ENCODE data around the gene CDC25B. TPM values are rescaled to one million over a fixed set of nuclear protein-coding genes. Genes with fewer than 3 reads are reported as not detected.

The CDC25B gene
- total RNA-seq, 4 donors from 2014 or later: 13.2 to 72.8 (median 25.5) TPM

DNA sequence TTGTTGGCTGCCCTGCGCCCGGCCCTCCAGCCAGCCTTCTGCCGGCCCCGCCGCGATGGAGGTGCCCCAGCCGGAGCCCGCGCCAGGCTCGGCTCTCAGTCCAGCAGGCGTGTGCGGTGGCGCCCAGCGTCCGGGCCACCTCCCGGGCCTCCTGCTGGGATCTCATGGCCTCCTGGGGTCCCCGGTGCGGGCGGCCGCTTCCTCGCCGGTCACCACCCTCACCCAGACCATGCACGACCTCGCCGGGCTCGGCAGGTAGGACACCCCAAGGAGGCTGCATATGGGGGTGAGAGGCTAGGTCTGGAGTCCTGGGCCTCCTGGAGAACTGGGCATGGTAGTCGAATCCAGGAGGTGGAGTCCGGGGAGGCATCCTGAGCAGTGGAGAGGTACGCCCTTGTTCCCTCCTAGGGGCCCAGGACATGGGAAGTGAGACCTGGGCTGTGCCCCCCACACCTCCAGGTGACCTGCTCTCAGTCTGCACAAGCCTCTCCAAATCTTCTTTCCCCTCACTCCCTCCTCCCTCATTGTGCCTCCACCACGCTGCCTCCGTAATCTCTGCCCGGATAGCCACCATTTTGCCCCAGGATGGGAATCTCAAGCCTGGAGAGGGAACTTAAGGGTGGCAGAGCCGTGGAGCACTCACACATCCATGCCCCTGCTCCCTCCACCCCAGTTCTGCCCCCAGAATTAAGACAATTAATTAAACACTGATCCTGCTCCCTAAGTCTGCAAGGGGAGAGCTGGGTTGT, 541 bp downstream of the CDC25B start:
- H3K27ac ChIP-seq: peak overlapping the region; percentile 98 to 99
- TF ChIP-seq, protein P1, sequence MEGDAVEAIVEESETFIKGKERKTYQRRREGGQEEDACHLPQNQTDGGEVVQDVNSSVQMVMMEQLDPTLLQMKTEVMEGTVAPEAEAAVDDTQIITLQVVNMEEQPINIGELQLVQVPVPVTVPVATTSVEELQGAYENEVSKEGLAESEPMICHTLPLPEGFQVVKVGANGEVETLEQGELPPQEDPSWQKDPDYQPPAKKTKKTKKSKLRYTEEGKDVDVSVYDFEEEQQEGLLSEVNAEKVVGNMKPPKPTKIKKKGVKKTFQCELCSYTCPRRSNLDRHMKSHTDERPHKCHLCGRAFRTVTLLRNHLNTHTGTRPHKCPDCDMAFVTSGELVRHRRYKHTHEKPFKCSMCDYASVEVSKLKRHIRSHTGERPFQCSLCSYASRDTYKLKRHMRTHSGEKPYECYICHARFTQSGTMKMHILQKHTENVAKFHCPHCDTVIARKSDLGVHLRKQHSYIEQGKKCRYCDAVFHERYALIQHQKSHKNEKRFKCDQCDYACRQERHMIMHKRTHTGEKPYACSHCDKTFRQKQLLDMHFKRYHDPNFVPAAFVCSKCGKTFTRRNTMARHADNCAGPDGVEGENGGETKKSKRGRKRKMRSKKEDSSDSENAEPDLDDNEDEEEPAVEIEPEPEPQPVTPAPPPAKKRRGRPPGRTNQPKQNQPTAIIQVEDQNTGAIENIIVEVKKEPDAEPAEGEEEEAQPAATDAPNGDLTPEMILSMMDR (IDR thresholded peaks at IDR 0.05): no peak
- TF ChIP-seq POLR2A (IDR thresholded peaks at IDR 0.05): no peak
- H3K27me3 ChIP-seq: no peaks in the 10 kb centered on the region
- intact Hi-C loops (cut with DNase I; ENCODE audit: low total_unique reads): no loop called here
- peak overlapping the region; percentile 58 to 71 for H3K4me3 ChIP-seq
- H3K4me1 ChIP-seq: peaks cover 0 to 6% of the 10 kb centered on the region in 2 donors
- no peak for DNase-seq
- no peaks in the 10 kb centered on the region for H3K36me3 ChIP-seq
- H3K9me3 ChIP-seq: no peaks in the 10 kb centered on the region

DNA sequence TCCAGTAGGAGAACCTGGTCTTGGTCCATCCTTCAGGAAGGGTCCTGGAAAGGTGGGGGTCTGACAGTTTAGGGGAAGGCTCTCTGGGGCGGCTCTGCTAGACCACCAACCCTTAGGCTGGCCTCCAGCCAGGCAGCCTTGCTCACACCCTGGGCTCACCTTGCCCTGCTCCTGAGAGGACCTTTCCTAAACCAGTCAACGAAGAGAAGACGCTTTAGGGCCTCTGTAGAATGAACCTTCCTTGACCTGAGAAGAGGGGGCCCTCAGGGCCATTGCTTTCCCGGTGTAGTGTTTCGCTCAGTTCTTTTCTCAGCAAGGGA, 1.1 kb downstream of the CDC25B start:
- TF ChIP-seq, protein P1 (IDR thresholded peaks at IDR 0.05): no peak
- no peak for TF ChIP-seq POLR2A (IDR thresholded peaks at IDR 0.05)
- Histone ChIP-seq H3K4me1 (peaks cover 0 to 6% of the 10 kb centered on the region in 2 donors), H3K27ac (peak overlapping the region; percentile 98 to 99), H3K27me3 (no peaks in the 10 kb centered on the region), H3K9me3 (no peaks in the 10 kb centered on the region), H3K4me3 (peak overlapping the region in 1 of 2 donors; percentile 58), H3K36me3 (no peaks in the 10 kb centered on the region)
- DNase-seq: no peak
- intact Hi-C loops (cut with DNase I; ENCODE audit: low total_unique reads): no loop called here

GRCh38 chr20:3797592-3798372, 1.7 kb downstream of the CDC25B start:
- no peaks in the 10 kb centered on the region for H3K36me3 ChIP-seq
- TF ChIP-seq POLR2A (IDR thresholded peaks at IDR 0.05): no peak
- TF ChIP-seq, protein P1 (IDR thresholded peaks at IDR 0.05): no peak
- H3K4me3 ChIP-seq: no peak overlapping the region
- peaks cover 0 to 6% of the 10 kb centered on the region in 2 donors for H3K4me1 ChIP-seq
- H3K9me3 ChIP-seq: no peaks in the 10 kb centered on the region
- no peak for DNase-seq
- no peaks in the 10 kb centered on the region for H3K27me3 ChIP-seq
- intact Hi-C loops (cut with DNase I; ENCODE audit: low total_unique reads): no loop called here
- peak overlapping the region; percentile 58 to 98 for H3K27ac ChIP-seq

DNA sequence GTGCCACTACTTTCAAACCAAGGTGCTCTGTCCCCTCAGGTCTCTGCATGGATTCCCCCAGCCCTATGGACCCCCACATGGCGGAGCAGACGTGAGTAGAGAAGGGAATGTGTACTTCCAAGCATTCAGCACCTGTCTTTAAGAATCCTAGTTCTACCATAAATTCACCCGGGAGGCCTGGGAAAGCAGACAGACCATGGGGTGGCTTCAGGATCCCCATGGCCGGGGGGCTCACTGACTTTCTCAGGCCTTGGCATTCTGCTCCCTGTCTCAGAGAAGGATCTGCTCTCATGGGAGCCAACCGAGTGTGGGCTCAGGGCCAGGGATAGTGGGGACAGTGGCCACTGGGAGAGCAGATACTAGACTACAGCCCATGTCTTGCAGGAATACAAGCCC, 2.3 kb downstream of the CDC25B start:
- intact Hi-C loops (cut with DNase I; ENCODE audit: low total_unique reads): no loop called here
- H3K27me3 ChIP-seq: no peaks in the 10 kb centered on the region
- TF ChIP-seq, protein P1 (IDR thresholded peaks at IDR 0.05): no peak
- no peak for TF ChIP-seq POLR2A (IDR thresholded peaks at IDR 0.05)
- DNase-seq: no peak
- H3K9me3 ChIP-seq: no peaks in the 10 kb centered on the region
- no peak overlapping the region for H3K4me3 ChIP-seq
- H3K4me1 ChIP-seq: peaks cover 0 to 6% of the 10 kb centered on the region in 2 donors
- H3K36me3 ChIP-seq: no peaks in the 10 kb centered on the region
- H3K27ac ChIP-seq: peak overlapping the region in 1 of 2 donors; percentile 58

DNA sequence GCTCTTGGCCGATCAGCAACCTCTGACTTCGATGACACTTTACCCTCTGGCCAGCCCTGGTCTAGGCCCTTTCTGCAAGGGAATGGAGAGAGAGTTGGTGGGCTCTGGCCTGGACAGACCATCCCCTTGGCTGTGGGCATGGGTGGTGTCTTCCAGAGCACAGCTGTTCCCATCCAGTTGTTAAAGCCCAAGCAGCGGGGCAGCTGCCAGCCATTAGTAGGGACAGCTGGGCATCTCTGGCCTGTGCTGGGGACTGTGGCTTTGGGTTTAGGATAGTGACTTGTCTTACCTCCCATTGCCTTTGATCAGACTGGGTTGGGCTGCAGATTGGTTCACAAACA, 2.8 kb downstream of the CDC25B start:
- Histone ChIP-seq H3K27ac (peak overlapping the region; percentile 6 to 58), H3K4me1 (peaks cover 0 to 6% of the 10 kb centered on the region in 2 donors), H3K27me3 (no peaks in the 10 kb centered on the region), H3K9me3 (no peaks in the 10 kb centered on the region), H3K4me3 (no peak overlapping the region), H3K36me3 (no peaks in the 10 kb centered on the region)
- DNase-seq: no peak
- TF ChIP-seq, protein P1 (IDR thresholded peaks at IDR 0.05): no peak
- TF ChIP-seq POLR2A (IDR thresholded peaks at IDR 0.05): no peak
- intact Hi-C loops (cut with DNase I; ENCODE audit: low total_unique reads): no loop called here
